B cell (primary cell): ENCODE measurements around the gene CRYBG3.

Experiments
- EZH2 ChIP-seq: IDR thresholded peaks from 2 replicates; pipeline ENCODE4 v1.6.1; 2012; ENCODE audit warnings: borderline replicate concordance, low read depth, mild to moderate bottlenecking, moderate library complexity, low read length; ENCODE audit not compliant: insufficient read depth, poor library complexity, severe bottlenecking
- TF ChIP-seq, protein P1 (sequence below): fragments of 200-600 bp; IDR thresholded peaks from one replicate; pipeline ENCODE4 v1.8.0; 2022; ENCODE audit warnings: antibody characterized with exemption, mild to moderate bottlenecking

DNA sequence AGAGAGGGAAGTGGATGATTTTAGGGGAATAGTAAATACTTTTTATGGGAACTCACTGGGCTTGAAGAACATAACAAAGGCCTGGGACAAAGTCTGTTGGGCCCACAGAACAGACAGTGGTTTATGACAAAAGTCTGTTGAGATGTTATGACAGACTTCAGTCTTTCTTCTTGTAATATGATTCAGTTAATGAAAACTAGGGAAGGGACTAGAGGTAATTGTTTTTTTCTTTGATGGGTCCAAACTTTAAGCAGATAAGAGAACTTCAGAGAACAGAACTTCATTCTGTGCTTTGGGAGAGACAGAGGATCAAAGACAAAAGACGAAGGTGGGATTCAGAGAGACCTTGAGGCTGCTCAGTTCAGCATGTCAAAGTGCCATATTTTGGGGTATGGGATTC is 9.3 kb downstream of the CRYBG3 start:
- TF ChIP-seq, protein P1, sequence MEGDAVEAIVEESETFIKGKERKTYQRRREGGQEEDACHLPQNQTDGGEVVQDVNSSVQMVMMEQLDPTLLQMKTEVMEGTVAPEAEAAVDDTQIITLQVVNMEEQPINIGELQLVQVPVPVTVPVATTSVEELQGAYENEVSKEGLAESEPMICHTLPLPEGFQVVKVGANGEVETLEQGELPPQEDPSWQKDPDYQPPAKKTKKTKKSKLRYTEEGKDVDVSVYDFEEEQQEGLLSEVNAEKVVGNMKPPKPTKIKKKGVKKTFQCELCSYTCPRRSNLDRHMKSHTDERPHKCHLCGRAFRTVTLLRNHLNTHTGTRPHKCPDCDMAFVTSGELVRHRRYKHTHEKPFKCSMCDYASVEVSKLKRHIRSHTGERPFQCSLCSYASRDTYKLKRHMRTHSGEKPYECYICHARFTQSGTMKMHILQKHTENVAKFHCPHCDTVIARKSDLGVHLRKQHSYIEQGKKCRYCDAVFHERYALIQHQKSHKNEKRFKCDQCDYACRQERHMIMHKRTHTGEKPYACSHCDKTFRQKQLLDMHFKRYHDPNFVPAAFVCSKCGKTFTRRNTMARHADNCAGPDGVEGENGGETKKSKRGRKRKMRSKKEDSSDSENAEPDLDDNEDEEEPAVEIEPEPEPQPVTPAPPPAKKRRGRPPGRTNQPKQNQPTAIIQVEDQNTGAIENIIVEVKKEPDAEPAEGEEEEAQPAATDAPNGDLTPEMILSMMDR: no peak
- no peak for TF ChIP-seq EZH2
